Lung (tissue), 12 donors: Measurements from ENCODE around the gene ZNF212. TPM values are rescaled to one million over a fixed set of nuclear protein-coding genes. Genes with fewer than 3 reads are reported as not detected.

ENCODE experiments used
- ATAC-seq: fragments of 200-7000 bp; cut with Tn5 transposase; one replicate; pipeline ENCODE4 v1.9.1; 2020; ENCODE audit warnings: moderate number of reproducible peaks; ENCODE audit not compliant: insufficient read depth, low FRiP score
- DNase-seq, 3 donors: peaks; one replicate each; pipeline ENCODE4 v3.0.0-alpha.2; 2013 to 2017
- H3K27ac ChIP-seq, 2 donors: one replicate each; pipeline ENCODE4 v1.5.1; 2013; ENCODE audit warnings: mild to moderate bottlenecking in 2 of 2, moderate library complexity in 2 of 2, control low read depth in 1 of 2, inconsistent platforms in 1 of 2, low read depth in 1 of 2, low read length in 1 of 2
- H3K27me3 ChIP-seq, 3 donors: one replicate each; pipeline ENCODE4 v1.5.1; 2013; ENCODE audit warnings: low read length in 2 of 3; ENCODE audit not compliant: control insufficient read depth in 3 of 3, insufficient read depth in 3 of 3
- H3K36me3 ChIP-seq, 4 donors: one replicate each; pipeline ENCODE4 v1.5.1; 2013; ENCODE audit warnings: low read length in 4 of 4, mild to moderate bottlenecking in 1 of 4, moderate library complexity in 1 of 4; ENCODE audit not compliant: control insufficient read depth in 4 of 4, insufficient read depth in 4 of 4
- H3K4me1 ChIP-seq, 5 donors: one replicate each; pipeline ENCODE4 v1.5.1; 2013; ENCODE audit warnings: low read length in 5 of 5, mild to moderate bottlenecking in 2 of 5, moderate library complexity in 1 of 5; ENCODE audit not compliant: control insufficient read depth in 5 of 5, insufficient read depth in 5 of 5
- H3K4me3 ChIP-seq: one replicate; pipeline ENCODE4 v1.5.1; 2013; ENCODE audit warnings: mild to moderate bottlenecking, control low read depth, moderate library complexity
- H3K9ac ChIP-seq, 2 donors: one replicate each; pipeline ENCODE4 v1.5.1; 2013; ENCODE audit warnings: low read length in 2 of 2, control low read depth in 1 of 2; ENCODE audit not compliant: insufficient read depth in 1 of 2
- H3K9me3 ChIP-seq, 4 donors: one replicate each; pipeline ENCODE4 v1.5.1; 2013; ENCODE audit warnings: low read length in 3 of 4, mild to moderate bottlenecking in 1 of 4, moderate library complexity in 1 of 4; ENCODE audit not compliant: control insufficient read depth in 4 of 4, insufficient read depth in 3 of 4
- CTCF ChIP-seq: IDR thresholded peaks from 2 replicates; pipeline ENCODE4 v1.5.1; 2012; ENCODE audit warnings: mild to moderate bottlenecking; ENCODE audit errors: control extremely low read depth, extremely low read depth
- WGBS, 2 donors: extraction: QIAGEN DNeasy Blood & Tissue Kit; methylation state at CpG; one replicate each; pipeline ENCODE4 v1.1.7; 2013; 5-methylcytosine and 5-hydroxymethylcytosine counted together
- polyA plus RNA-seq, 2 donors: library from polyadenylated mRNA; stranded (reverse); fragments of 200-250 nt; gene quantifications; one replicate each; pipeline ENCODE4 v1.2.1, GENCODE V29; 2013
- total RNA-seq, 2 donors: library from RNA; depleted of rRNA in 1 of 2; stranded (reverse); fragments of >200 nt in 1 of 2; gene quantifications; one replicate each; pipeline ENCODE4 v1.2.1, GENCODE V29; 2014 to 2021
- donor health status: control.
- donor health status: control.
- donor health status: Bipolar disorder and iron deficiency.
- donor health status: healthy.
- donor health status: DM: yes; HTN: yes; CAD: no.

The ZNF212 gene
- total and polyA plus RNA-seq, 4 donors = 5.7 to 10.2 (median 8.5) TPM

- no peaks in the 10 kb centered on the region for H3K27me3 ChIP-seq
- 93 to 94% methylated on average over 3 of the region's 3 CpGs for WGBS, 2 donors
- DNase-seq = no peak
- H3K4me1 ChIP-seq = peaks cover 0 to 10% (median 3%) of the 10 kb centered on the region in 5 donors
- H3K9ac ChIP-seq = no peak overlapping the region
- no peaks in the 10 kb centered on the region for H3K9me3 ChIP-seq
- peaks cover 6 to 34% (median 8%) of the 10 kb centered on the region in 4 donors for H3K36me3 ChIP-seq
- no peak overlapping the region for H3K4me3 ChIP-seq
- H3K27ac ChIP-seq = no peak overlapping the region
- ATAC-seq = no peak
- no peak for TF ChIP-seq CTCF
These were observed 43.9 kb downstream of the ZNF212 start for GRCh38 chr7:149283321-149283720.

- no peak overlapping the region for H3K27ac ChIP-seq
- ATAC-seq (no peak), DNase-seq (no peak)
- WGBS, 2 donors = 43 to 49% methylated on average over 3 of the region's 3 CpGs
- no peaks in the 10 kb centered on the region for H3K9me3 ChIP-seq
- peaks cover 0 to 24% (median 0%) of the 10 kb centered on the region in 4 donors for H3K36me3 ChIP-seq
- H3K27me3 ChIP-seq = no peaks in the 10 kb centered on the region
- H3K4me1 ChIP-seq = peaks cover 0 to 10% (median 3%) of the 10 kb centered on the region in 5 donors
- no peak for TF ChIP-seq CTCF
- no peak overlapping the region for H3K4me3 ChIP-seq
- H3K9ac ChIP-seq = no peak overlapping the region
These were observed 44.9 kb downstream of the ZNF212 start for GRCh38 chr7:149284343-149284742.

GRCh38 chr7:149284850-149285585 is 45.6 kb downstream of the ZNF212 start:
- no peaks in the 10 kb centered on the region for H3K9me3 ChIP-seq
- TF ChIP-seq CTCF = peak; percentile 13
- H3K4me3 ChIP-seq = peak overlapping the region; percentile 59
- no peaks in the 10 kb centered on the region for H3K27me3 ChIP-seq
- H3K36me3 ChIP-seq = peaks cover 0 to 23% (median 0%) of the 10 kb centered on the region in 4 donors
- WGBS, 2 donors = 2% methylated on average over 66 of the region's 66 CpGs
- peak; percentile 98 for ATAC-seq
- peak overlapping the region in 1 of 2 donors; percentile 11 for H3K27ac ChIP-seq
- H3K9ac ChIP-seq = peak overlapping the region in 1 of 2 donors; percentile 81
- DNase-seq = peak; percentile 89 to 94 (median 92)
- H3K4me1 ChIP-seq = peaks cover 0 to 10% (median 3%) of the 10 kb centered on the region in 5 donors
